Germinal center (tissue), 1 donor: ENCODE results near the gene SNX27.
"Not testable (repeated sequence)": the region's sequence is repeated elsewhere in the genome, so short reads cannot be mapped to it uniquely, and the experiment has no call there.

Source experiments
- DNase-seq: peaks from one replicate; pipeline ENCODE4 v3.0.0; 2012; ENCODE audit warnings: mixed read lengths, low spot score

Gene SNX27

GRCh38 chr1:151721788-151722510, 110.1 kb downstream of the SNX27 start:
- DNase-seq: no peak

DNA sequence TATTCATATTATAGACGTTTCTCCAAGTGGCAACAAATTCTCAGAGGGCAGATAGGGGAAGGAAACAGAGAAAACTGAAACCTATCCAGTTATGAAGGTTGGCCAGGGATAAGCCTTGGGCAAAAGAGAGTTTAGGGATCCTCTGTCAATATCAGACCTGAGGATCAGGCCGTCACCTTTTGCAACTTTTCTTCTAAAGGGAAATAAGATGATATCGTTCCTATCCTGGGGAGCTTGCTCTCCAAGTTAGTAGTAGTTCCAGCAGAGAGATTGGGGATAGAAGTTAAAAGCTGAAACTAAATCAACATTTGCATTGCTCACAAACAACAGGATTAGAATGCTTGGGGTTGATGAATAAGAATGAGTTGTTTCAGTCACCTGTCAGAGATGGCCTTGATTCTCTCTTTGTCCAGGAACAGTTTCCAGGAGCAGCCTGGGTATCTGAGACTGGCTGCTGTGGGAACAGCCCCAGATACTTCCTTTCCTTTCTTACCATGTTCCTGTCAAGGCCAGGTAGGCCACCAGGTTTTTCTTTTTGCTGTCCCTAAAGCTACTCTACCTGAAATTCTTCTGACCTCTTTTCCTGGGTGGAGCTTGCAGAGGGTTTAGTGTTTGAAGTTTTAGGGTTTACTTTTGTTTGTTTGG, 112.0 kb downstream of the SNX27 start:
- DNase-seq: no peak

GRCh38 chr1:151728151-151729054, 116.6 kb downstream of the SNX27 start:
- DNase-seq: no peak

DNA sequence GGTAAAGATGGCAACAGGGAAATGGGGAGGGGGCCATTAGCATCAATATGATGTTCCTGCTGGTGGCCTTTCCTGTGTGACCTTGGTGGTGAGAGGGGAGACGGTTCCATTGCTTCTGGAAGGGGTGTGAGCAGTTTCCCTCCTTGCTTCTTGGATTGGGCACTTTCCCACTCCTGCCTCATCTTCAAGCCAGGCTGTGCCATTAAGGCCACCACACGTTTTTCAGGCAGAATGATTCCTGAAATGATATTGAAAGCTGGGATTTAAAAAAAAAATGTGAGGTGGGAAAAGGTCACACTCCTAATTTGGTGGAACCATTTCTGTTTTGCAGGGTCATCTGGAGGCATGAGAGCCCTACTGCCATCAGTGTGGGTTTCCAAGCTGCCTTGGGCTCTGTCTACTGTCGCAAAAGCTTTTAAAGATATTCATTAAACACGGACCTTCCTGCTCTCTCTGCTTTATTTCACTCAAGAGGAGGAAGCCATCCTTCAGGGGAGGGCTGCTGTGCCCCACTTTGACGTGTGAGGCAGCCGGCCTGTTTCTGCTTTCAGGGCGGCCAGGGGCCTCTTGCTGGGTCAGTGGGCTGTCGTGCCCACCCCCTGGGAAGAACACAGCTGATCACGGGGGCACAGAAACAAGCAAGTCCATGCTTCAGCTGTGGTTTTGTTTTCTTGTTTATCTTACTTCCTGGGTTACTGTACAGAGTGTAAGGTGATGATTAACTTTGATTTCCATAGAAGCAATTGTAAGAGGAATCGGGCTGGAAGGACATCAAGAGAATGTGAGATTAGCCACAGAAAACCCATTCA, 117.5 kb downstream of the SNX27 start:
- DNase-seq: no peak

GRCh38 chr1:151729966-151730291, 118.1 kb downstream of the SNX27 start:
- no peak for DNase-seq

- DNase-seq: no peak
Measured at GRCh38 chr1:151733126-151733525, 121.3 kb downstream of the SNX27 start.

GRCh38 chr1:151733995-151734394, 122.1 kb downstream of the SNX27 start:
- DNase-seq: not testable (repeated sequence)

DNA sequence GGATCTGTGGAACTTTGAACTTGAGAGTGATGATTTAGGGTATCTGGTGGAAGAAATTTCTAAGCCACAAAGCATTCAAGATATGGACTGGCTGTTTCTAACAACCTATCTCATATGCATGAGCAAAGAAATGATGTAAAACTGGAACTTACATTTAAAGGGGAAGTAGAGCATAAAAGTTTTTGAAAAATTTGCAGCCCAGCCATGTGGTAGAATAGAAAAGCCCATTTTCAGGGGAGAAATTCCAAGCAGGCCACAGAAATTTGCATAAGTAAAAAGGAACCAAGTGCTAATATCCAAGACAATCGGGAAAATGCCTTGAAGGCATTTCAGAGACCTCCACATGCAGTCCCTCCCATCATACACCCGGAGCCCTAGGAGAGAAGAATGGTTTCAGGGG, 125.2 kb downstream of the SNX27 start:
- no peak for DNase-seq

GRCh38 chr1:151737479-151737878, 125.6 kb downstream of the SNX27 start:
- no peak for DNase-seq

- no peak for DNase-seq
Measured at GRCh38 chr1:151739590-151740355, 127.9 kb downstream of the SNX27 start.

GRCh38 chr1:151741516-151741915, 129.7 kb downstream of the SNX27 start:
- no peak for DNase-seq
